Liver (tissue), 9 donors: Measurements from ENCODE around the gene TRERF1. TPM values are rescaled to one million over a fixed set of nuclear protein-coding genes. Genes with fewer than 3 reads are reported as not detected.

Source experiments
- DNase-seq: peaks from one replicate; pipeline ENCODE4 v3.0.0-alpha.2; 2017; ENCODE audit warnings: low spot score
- H3K27ac ChIP-seq, 2 donors: one replicate each; pipeline ENCODE4 v1.7.0; 2013; ENCODE audit warnings: inconsistent platforms in 2 of 2, low read length in 2 of 2, control low read depth in 1 of 2, low read depth in 1 of 2, mild to moderate bottlenecking in 1 of 2
- H3K27me3 ChIP-seq, 4 donors: one replicate each; pipeline versions ENCODE4 v1.6.1 to v1.7.0; 2013; ENCODE audit warnings: low read length in 3 of 4, inconsistent platforms in 1 of 4, mild to moderate bottlenecking in 1 of 4, moderate library complexity in 1 of 4; ENCODE audit not compliant: control insufficient read depth in 4 of 4, insufficient read depth in 4 of 4
- H3K36me3 ChIP-seq, 4 donors: one replicate each; pipeline versions ENCODE4 v1.6.1 to v1.7.0; 2013; ENCODE audit warnings: low read length in 3 of 4, mild to moderate bottlenecking in 3 of 4, low read depth in 1 of 4, moderate library complexity in 1 of 4; ENCODE audit not compliant: control insufficient read depth in 4 of 4, insufficient read depth in 3 of 4
- H3K4me1 ChIP-seq, 4 donors: one replicate each; pipeline versions ENCODE4 v1.6.1 to v1.7.0; 2013; ENCODE audit warnings: low read length in 3 of 4, mild to moderate bottlenecking in 3 of 4, moderate library complexity in 1 of 4; ENCODE audit not compliant: control insufficient read depth in 4 of 4, insufficient read depth in 4 of 4
- H3K4me3 ChIP-seq, 3 donors: one replicate each; pipeline versions ENCODE4 v1.6.1 to v1.7.0; 2013; ENCODE audit warnings: low read length in 3 of 3, control low read depth in 1 of 3, low read depth in 1 of 3, mild to moderate bottlenecking in 1 of 3
- H3K9ac ChIP-seq, 2 donors: one replicate each; pipeline ENCODE4 v1.7.0; 2013; ENCODE audit warnings: low read length in 2 of 2, mild to moderate bottlenecking in 2 of 2, moderate library complexity in 2 of 2, control low read depth in 1 of 2, low read depth in 1 of 2
- H3K9me3 ChIP-seq, 4 donors: one replicate each; pipeline versions ENCODE4 v1.6.1 to v1.7.0; 2013; ENCODE audit warnings: low read length in 3 of 4; ENCODE audit not compliant: control insufficient read depth in 4 of 4
- FOXA1 ChIP-seq: IDR thresholded peaks from 2 replicates; pipeline ENCODE4 v1.6.1; 2016; ENCODE audit warnings: antibody characterized with exemption
- FOXA2 ChIP-seq: IDR thresholded peaks from 2 replicates; pipeline ENCODE4 v1.6.1; 2016; ENCODE audit warnings: antibody characterized with exemption
- GABPA ChIP-seq, 2 donors: IDR thresholded peaks in 1 of 2; conservative IDR thresholded peaks in 1 of 2; 2 replicates each; pipeline ENCODE4 v1.6.1; 2016; ENCODE audit warnings: antibody characterized with exemption in 2 of 2, mild to moderate bottlenecking in 1 of 2, moderate library complexity in 1 of 2
- HNF4A ChIP-seq, 2 donors: conservative IDR thresholded peaks; 2 replicates each; pipeline ENCODE4 v1.6.1; 2016; ENCODE audit warnings: antibody characterized with exemption in 2 of 2, mild to moderate bottlenecking in 2 of 2
- HNF4G ChIP-seq: IDR thresholded peaks from 2 replicates; pipeline ENCODE4 v1.6.1; 2016; ENCODE audit warnings: antibody characterized with exemption
- JUND ChIP-seq, 2 donors: IDR thresholded peaks; 2 replicates each; pipeline ENCODE4 v1.6.1; 2016; ENCODE audit warnings: antibody characterized with exemption in 2 of 2
- NR2F2 ChIP-seq: IDR thresholded peaks from 2 replicates; pipeline ENCODE4 v1.6.1; 2016; ENCODE audit warnings: antibody characterized with exemption
- RAD21 ChIP-seq, 2 donors: IDR thresholded peaks; 2 replicates each; pipeline ENCODE4 v1.6.1; 2016; ENCODE audit warnings: antibody characterized with exemption in 2 of 2, mild to moderate bottlenecking in 2 of 2
- SP1 ChIP-seq: IDR thresholded peaks from 2 replicates; pipeline ENCODE4 v1.6.1; 2018; ENCODE audit warnings: antibody characterized with exemption, mild to moderate bottlenecking
- WGBS: extraction: QIAGEN DNeasy Blood & Tissue Kit; methylation state at CpG from one replicate; pipeline ENCODE4 v1.1.7; 2013; 5-methylcytosine and 5-hydroxymethylcytosine counted together
- polyA plus RNA-seq, 2 donors: library from polyadenylated mRNA; stranded (reverse) in 1 of 2; unstranded in 1 of 2; fragments of 200-250 nt in 1 of 2; fragments of >200 nt in 1 of 2; fragmentation: Nextera tagmentation in 1 of 2; extraction: Ambion mirVana in 1 of 2; gene quantifications; one replicate each; pipeline versions ENCODE4 v1.2.1 to v1.2.3, GENCODE V29; 2013 to 2015
- total RNA-seq, 2 donors: library from RNA; depleted of rRNA; stranded (reverse); fragments of >200 nt; gene quantifications; one replicate each; pipeline ENCODE4 v1.2.3, GENCODE V29; 2014
- TF ChIP-seq, protein P1 (sequence below): fragments of 150-350 bp; IDR thresholded peaks from 2 replicates; pipeline ENCODE4 v1.5.1; 2017; ENCODE audit warnings: improper control_type of control experiment, low read depth, low read length; ENCODE audit not compliant: missing input control
- TF ChIP-seq, protein P2 (sequence below): IDR thresholded peaks from 2 replicates; pipeline ENCODE4 v1.6.1; 2016; ENCODE audit warnings: antibody characterized with exemption
- TF ChIP-seq, protein P3 (sequence below): IDR thresholded peaks from 2 replicates; pipeline ENCODE4 v1.6.1; 2016; ENCODE audit warnings: antibody characterized with exemption
- TF ChIP-seq, protein P4 (sequence below): IDR thresholded peaks from 2 replicates; pipeline ENCODE4 v1.6.1; 2016; ENCODE audit warnings: antibody characterized with exemption
- TF ChIP-seq, protein P5 (sequence below): IDR thresholded peaks from 2 replicates; pipeline ENCODE4 v1.6.1; 2016; ENCODE audit warnings: antibody characterized with exemption, mild to moderate bottlenecking
- donor health status: healthy.
- donor health status: healthy.
- donor health status: healthy.
- donor health status: healthy.
- donor health status: healthy.

Gene TRERF1
- total and polyA plus RNA-seq, 4 donors = 0.33 to 1.3 (median 0.68) TPM

DNA sequence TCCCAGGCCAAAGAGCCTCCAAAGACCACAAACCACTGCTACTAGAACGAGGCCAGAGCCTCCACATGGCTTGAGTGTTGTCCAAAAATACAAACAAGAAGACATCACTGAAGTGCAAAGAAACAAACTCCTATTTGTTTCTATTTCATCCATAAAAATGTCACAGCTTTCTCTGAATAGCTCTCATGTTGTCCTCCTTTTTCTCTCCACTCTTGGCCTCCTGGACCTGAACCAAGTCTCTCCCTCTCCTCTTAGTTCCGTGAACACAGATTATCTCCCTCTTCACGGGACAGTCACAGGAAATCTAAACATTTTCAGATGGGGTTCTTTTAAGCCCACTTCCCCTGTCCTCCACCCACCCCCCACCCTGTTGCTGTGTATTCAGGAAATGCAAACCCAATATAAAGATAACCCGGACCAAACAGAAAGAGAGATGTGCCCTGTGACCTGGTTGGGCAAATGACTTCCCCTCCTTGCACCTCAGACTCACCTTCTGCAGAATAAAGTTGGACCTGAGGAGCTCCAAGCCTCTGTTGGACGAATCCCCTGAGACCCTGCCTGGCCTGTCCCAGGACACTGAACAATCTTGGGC lies 158.2 kb downstream of the TRERF1 start:
- Histone ChIP-seq H3K9me3 (no peaks in the 10 kb centered on the region), H3K4me1 (no peaks in the 10 kb centered on the region), H3K4me3 (no peak overlapping the region), H3K27ac (no peak overlapping the region), H3K36me3 (no peaks in the 10 kb centered on the region), H3K9ac (no peak overlapping the region), H3K27me3 (no peaks in the 10 kb centered on the region)
- TF ChIP-seq NR2F2 (no peak), FOXA1 (no peak), SP1 (no peak), RAD21 (IDR thresholded peaks at IDR 0.05) (no peak), JUND (IDR thresholded peaks at IDR 0.05) (no peak), GABPA (IDR thresholded peaks at IDR 0.05 in 1 of 2, conservative IDR thresholded peaks at IDR 0.05 in 1 of 2) (no peak), HNF4G (no peak), FOXA2 (no peak)
- TF ChIP-seq, protein P1, sequence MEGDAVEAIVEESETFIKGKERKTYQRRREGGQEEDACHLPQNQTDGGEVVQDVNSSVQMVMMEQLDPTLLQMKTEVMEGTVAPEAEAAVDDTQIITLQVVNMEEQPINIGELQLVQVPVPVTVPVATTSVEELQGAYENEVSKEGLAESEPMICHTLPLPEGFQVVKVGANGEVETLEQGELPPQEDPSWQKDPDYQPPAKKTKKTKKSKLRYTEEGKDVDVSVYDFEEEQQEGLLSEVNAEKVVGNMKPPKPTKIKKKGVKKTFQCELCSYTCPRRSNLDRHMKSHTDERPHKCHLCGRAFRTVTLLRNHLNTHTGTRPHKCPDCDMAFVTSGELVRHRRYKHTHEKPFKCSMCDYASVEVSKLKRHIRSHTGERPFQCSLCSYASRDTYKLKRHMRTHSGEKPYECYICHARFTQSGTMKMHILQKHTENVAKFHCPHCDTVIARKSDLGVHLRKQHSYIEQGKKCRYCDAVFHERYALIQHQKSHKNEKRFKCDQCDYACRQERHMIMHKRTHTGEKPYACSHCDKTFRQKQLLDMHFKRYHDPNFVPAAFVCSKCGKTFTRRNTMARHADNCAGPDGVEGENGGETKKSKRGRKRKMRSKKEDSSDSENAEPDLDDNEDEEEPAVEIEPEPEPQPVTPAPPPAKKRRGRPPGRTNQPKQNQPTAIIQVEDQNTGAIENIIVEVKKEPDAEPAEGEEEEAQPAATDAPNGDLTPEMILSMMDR = no peak
- TF ChIP-seq, protein P2, sequence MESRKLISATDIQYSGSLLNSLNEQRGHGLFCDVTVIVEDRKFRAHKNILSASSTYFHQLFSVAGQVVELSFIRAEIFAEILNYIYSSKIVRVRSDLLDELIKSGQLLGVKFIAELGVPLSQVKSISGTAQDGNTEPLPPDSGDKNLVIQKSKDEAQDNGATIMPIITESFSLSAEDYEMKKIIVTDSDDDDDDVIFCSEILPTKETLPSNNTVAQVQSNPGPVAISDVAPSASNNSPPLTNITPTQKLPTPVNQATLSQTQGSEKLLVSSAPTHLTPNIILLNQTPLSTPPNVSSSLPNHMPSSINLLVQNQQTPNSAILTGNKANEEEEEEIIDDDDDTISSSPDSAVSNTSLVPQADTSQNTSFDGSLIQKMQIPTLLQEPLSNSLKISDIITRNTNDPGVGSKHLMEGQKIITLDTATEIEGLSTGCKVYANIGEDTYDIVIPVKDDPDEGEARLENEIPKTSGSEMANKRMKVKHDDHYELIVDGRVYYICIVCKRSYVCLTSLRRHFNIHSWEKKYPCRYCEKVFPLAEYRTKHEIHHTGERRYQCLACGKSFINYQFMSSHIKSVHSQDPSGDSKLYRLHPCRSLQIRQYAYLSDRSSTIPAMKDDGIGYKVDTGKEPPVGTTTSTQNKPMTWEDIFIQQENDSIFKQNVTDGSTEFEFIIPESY = no peak
- TF ChIP-seq, protein P3, sequence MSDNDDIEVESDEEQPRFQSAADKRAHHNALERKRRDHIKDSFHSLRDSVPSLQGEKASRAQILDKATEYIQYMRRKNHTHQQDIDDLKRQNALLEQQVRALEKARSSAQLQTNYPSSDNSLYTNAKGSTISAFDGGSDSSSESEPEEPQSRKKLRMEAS = no peak
- TF ChIP-seq, protein P4, sequence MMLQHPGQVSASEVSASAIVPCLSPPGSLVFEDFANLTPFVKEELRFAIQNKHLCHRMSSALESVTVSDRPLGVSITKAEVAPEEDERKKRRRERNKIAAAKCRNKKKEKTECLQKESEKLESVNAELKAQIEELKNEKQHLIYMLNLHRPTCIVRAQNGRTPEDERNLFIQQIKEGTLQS = no peak
- TF ChIP-seq, protein P5, sequence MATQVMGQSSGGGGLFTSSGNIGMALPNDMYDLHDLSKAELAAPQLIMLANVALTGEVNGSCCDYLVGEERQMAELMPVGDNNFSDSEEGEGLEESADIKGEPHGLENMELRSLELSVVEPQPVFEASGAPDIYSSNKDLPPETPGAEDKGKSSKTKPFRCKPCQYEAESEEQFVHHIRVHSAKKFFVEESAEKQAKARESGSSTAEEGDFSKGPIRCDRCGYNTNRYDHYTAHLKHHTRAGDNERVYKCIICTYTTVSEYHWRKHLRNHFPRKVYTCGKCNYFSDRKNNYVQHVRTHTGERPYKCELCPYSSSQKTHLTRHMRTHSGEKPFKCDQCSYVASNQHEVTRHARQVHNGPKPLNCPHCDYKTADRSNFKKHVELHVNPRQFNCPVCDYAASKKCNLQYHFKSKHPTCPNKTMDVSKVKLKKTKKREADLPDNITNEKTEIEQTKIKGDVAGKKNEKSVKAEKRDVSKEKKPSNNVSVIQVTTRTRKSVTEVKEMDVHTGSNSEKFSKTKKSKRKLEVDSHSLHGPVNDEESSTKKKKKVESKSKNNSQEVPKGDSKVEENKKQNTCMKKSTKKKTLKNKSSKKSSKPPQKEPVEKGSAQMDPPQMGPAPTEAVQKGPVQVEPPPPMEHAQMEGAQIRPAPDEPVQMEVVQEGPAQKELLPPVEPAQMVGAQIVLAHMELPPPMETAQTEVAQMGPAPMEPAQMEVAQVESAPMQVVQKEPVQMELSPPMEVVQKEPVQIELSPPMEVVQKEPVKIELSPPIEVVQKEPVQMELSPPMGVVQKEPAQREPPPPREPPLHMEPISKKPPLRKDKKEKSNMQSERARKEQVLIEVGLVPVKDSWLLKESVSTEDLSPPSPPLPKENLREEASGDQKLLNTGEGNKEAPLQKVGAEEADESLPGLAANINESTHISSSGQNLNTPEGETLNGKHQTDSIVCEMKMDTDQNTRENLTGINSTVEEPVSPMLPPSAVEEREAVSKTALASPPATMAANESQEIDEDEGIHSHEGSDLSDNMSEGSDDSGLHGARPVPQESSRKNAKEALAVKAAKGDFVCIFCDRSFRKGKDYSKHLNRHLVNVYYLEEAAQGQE = no peak
- DNase-seq = no peak
- 65% methylated on average over 5 of the region's 5 CpGs for WGBS

DNA sequence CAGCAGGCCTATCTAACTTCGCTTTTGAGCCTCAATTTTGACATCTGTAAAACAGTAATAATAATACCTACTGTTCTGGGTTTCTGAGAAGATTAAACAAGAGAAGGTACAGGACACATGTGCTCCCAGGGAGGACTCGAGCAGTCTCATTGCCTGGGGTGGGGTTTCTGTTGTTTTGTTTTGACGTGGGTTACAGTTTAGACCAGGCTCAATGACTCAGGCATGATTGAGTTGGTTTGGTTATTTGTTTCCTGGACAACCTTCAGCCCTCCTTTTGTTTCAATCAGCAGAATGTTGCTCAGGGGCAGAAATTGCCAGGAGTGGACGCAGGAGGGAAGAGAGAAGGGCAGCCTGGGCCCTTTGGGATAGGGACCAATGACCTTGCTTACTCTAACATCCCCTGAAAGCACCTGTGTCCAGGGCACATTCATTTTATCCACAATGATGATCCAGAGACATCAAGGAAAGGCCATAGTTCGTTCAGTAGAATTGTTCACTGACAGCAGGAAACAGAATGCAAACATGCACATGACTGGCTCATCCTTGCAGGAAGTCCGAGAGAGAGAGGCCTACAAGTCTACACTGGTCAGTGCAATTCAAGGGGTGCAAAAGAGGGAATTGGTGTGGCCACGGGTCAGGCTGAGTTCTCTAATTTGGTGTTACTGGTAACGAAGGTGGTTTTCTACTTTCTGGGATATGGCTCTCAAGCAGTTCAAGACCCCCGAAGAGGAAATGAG lies 159.6 kb downstream of the TRERF1 start:
- Histone ChIP-seq H3K9ac (no peak overlapping the region), H3K9me3 (no peaks in the 10 kb centered on the region), H3K27ac (no peak overlapping the region), H3K4me1 (no peaks in the 10 kb centered on the region), H3K36me3 (no peaks in the 10 kb centered on the region), H3K27me3 (no peaks in the 10 kb centered on the region), H3K4me3 (no peak overlapping the region)
- 82% methylated on average over 9 of the region's 9 CpGs for WGBS
- TF ChIP-seq GABPA (IDR thresholded peaks at IDR 0.05 in 1 of 2, conservative IDR thresholded peaks at IDR 0.05 in 1 of 2) (no peak), FOXA1 (no peak), HNF4G (no peak), RAD21 (IDR thresholded peaks at IDR 0.05) (no peak), HNF4A (conservative IDR thresholded peaks at IDR 0.05) (no peak)
- TF ChIP-seq, protein P4 = no peak
- TF ChIP-seq, protein P5 = no peak
- no peak for DNase-seq
